Endothelial cell of umbilical vein (primary cell): ENCODE results near the gene MACROD2. TPM values are rescaled to one million over a fixed set of nuclear protein-coding genes. Genes with fewer than 3 reads are reported as not detected.

Experiments
- BruUV-seq: library from RNA; stranded (reverse); fragments of 400-500 nt; replicated peaks from 2 replicates; lab custom pipeline; 2021; lab: Mats Ljungman, UMichigan
- CTCF ChIA-PET: fragments of 300-600, 350-600 bp; sonication (Branson Sonifier 250); formaldehyde crosslinking; loops from one replicate; lab custom pipeline; 2021; ENCODE audit warnings: antibody characterized with exemption, inconsistent platforms; lab: Charles Lee
- POLR2A ChIA-PET: fragments of 300-600, 350-600 bp; sonication (Branson Sonifier 250); formaldehyde crosslinking; loops from one replicate; lab custom pipeline; 2021; ENCODE audit warnings: antibody characterized with exemption, inconsistent platforms; lab: Charles Lee
- DNase-seq: peaks from one replicate; pipeline ENCODE4 v3.0.0-alpha.2; 2011; ENCODE audit warnings: low read depth, low spot score
- FAIRE-seq: peaks from 2 replicates; lab custom pipeline; 2011; peaks lifted over from hg19 to GRCh38; lab: Jason Lieb, UNC
- H2AFZ ChIP-seq: 2 replicates; pipeline ENCODE4 v1.6.0; 2012; ENCODE audit warnings: low read depth, low read length, control low read depth, inconsistent platforms
- H3K27ac ChIP-seq: 2 replicates; pipeline ENCODE4 v1.5.1; 2011; ENCODE audit warnings: low read depth, mild to moderate bottlenecking, control low read depth, low read length, moderate library complexity; ENCODE audit not compliant: insufficient read depth
- H3K27me3 ChIP-seq, 2 experiments: 2 replicates each; pipeline versions ENCODE4 v1.6.0 to v1.6.1; 2011; ENCODE audit warnings: low read length in 2 of 2, mixed read lengths in 1 of 2; ENCODE audit not compliant: control insufficient read depth in 2 of 2, insufficient read depth in 2 of 2
- H3K36me3 ChIP-seq, 2 experiments: 2 replicates in 1 of 2; 3 replicates in 1 of 2; pipeline ENCODE4 v1.5.1; 2011; ENCODE audit warnings: low read length in 2 of 2, mild to moderate bottlenecking in 1 of 2, moderate library complexity in 1 of 2; ENCODE audit not compliant: control insufficient read depth in 2 of 2, insufficient read depth in 2 of 2; ENCODE audit errors: extremely low read depth in 1 of 2
- H3K4me1 ChIP-seq: 3 replicates; pipeline ENCODE4 v1.5.1; 2011; ENCODE audit warnings: mild to moderate bottlenecking, low read length; ENCODE audit not compliant: control insufficient read depth, insufficient read depth; ENCODE audit errors: extremely low read depth
- H3K4me2 ChIP-seq: 2 replicates; pipeline ENCODE4 v1.6.1; 2011; ENCODE audit warnings: low read length, control low read depth, mixed read lengths; ENCODE audit not compliant: insufficient read depth
- H3K4me3 ChIP-seq, 3 experiments: fragments of 200-600 bp in 1 of 3; sonication (generic), shearing (Covaris generic) in 1 of 3; replicated peaks in 1 of 3; 2 replicates each; pipeline ENCODE4 v1.5.1; 2011 to 2016; ENCODE audit warnings: control low read depth in 3 of 3, low read length in 3 of 3, mild to moderate bottlenecking in 2 of 3, inconsistent platforms in 1 of 3, low read depth in 1 of 3, moderate library complexity in 1 of 3; ENCODE audit not compliant: insufficient read depth in 1 of 3
- H3K79me2 ChIP-seq: 2 replicates; pipeline ENCODE4 v1.6.0; 2012; ENCODE audit warnings: low read length, inconsistent platforms; ENCODE audit not compliant: control insufficient read depth, insufficient read depth
- H3K9ac ChIP-seq: replicated peaks from 2 replicates; pipeline ENCODE3; 2011; ENCODE audit warnings: low read length, control low read depth; ENCODE audit not compliant: insufficient read depth; ENCODE audit errors: extremely low read depth
- H3K9me1 ChIP-seq: replicated peaks from 3 replicates; pipeline ENCODE4 v1.6.0; 2011; ENCODE audit warnings: mild to moderate bottlenecking, low read length; ENCODE audit not compliant: control insufficient read depth, insufficient read depth; ENCODE audit errors: extremely low read depth
- H3K9me3 ChIP-seq: replicated peaks from 2 replicates; pipeline ENCODE4 v1.5.1; 2012; ENCODE audit warnings: low read length, inconsistent platforms; ENCODE audit not compliant: control insufficient read depth, insufficient read depth
- H4K20me1 ChIP-seq: replicated peaks from 2 replicates; pipeline ENCODE3; 2011; ENCODE audit warnings: mild to moderate bottlenecking, low read length; ENCODE audit not compliant: control insufficient read depth, insufficient read depth; ENCODE audit errors: extremely low read depth
- EZH2 ChIP-seq: IDR thresholded peaks from 2 replicates; pipeline ENCODE4 v1.6.1; 2012; ENCODE audit warnings: borderline replicate concordance, low read depth, mild to moderate bottlenecking, moderate library complexity, low read length, inconsistent platforms; ENCODE audit not compliant: severe bottlenecking
- FOS ChIP-seq: IDR thresholded peaks from 2 replicates; pipeline ENCODE4 v1.6.1; 2011; ENCODE audit warnings: mild to moderate bottlenecking, low read length, moderate library complexity, borderline replicate concordance; ENCODE audit not compliant: insufficient read depth
- GATA2 ChIP-seq: IDR thresholded peaks from 2 replicates; pipeline ENCODE4 v1.7.0; 2011; ENCODE audit warnings: low read depth, mild to moderate bottlenecking, moderate library complexity, mixed read lengths, low read length; ENCODE audit not compliant: insufficient read length, insufficient read depth
- JUN ChIP-seq: IDR thresholded peaks from 2 replicates; pipeline ENCODE4 v1.6.1; 2011; ENCODE audit warnings: borderline replicate concordance, low read depth; ENCODE audit not compliant: insufficient read length, insufficient read depth
- MYC ChIP-seq: IDR thresholded peaks from one replicate; pipeline ENCODE4 v1.6.1; 2011; ENCODE audit warnings: mild to moderate bottlenecking, low read depth, low read length
- POLR2A ChIP-seq: IDR thresholded peaks from 2 replicates; pipeline ENCODE4 v1.6.1; 2012; ENCODE audit warnings: low read depth, mild to moderate bottlenecking, control low read depth, low read length
- POLR2AphosphoS5 ChIP-seq: IDR thresholded peaks from 2 replicates; pipeline ENCODE4 v1.6.1; 2012; ENCODE audit warnings: low read depth, mild to moderate bottlenecking, control low read depth, low read length, moderate library complexity; ENCODE audit not compliant: insufficient read depth
- dilution Hi-C: fragments of 300-500 bp; cut with MboI; formaldehyde crosslinking; loops from one replicate; pipeline ENCODE4 v1.15.0; 2019; ENCODE audit warnings: low sequenced_read_pairs; ENCODE audit not compliant: extremely low pct_ligation_motif_present
- intact Hi-C: fragments of 100-400 bp; cut with micrococcal nuclease; formaldehyde crosslinking; loops from one replicate; pipeline ENCODE4 v1.10.0; 2022
- polyA plus RNA-seq, 4 experiments: library from polyadenylated mRNA; depleted of rRNA in 3 of 4; stranded (reverse) in 3 of 4; unstranded in 1 of 4; fragments of >200 nt; gene quantifications; 2 replicates each; pipeline versions ENCODE4 v1.2.1 to v1.2.3, GENCODE V29; 2011 to 2012; ENCODE audit warnings: missing spikeins in 1 of 4
- total RNA-seq: library from RNA; stranded (reverse); gene quantifications from 2 replicates; pipeline ENCODE4 v1.2.3, GENCODE V29; 2021
- TF ChIP-seq, protein P1 (sequence below): IDR thresholded peaks from 2 replicates; pipeline ENCODE4 v1.6.1; 2011; ENCODE audit not compliant: insufficient read depth, insufficient read length
- TF ChIP-seq, protein P2 (sequence below), 2 donors: IDR thresholded peaks; 1 replicate in 1 of 2; 2 replicates in 1 of 2; pipeline ENCODE4 v1.5.1; 2011; ENCODE audit warnings: low read length in 2 of 2, mild to moderate bottlenecking in 2 of 2, moderate library complexity in 2 of 2, control low read depth in 1 of 2, inconsistent platforms in 1 of 2, low read depth in 1 of 2; ENCODE audit not compliant: insufficient read depth in 1 of 2; ENCODE audit errors: extremely low read depth in 1 of 2

The MACROD2 gene
- total and polyA plus RNA-seq, 2 donors (not counting 3 experiments of a cell fraction or from before 2014, with no cell fraction given), result 0.11 to 0.73 TPM

DNA sequence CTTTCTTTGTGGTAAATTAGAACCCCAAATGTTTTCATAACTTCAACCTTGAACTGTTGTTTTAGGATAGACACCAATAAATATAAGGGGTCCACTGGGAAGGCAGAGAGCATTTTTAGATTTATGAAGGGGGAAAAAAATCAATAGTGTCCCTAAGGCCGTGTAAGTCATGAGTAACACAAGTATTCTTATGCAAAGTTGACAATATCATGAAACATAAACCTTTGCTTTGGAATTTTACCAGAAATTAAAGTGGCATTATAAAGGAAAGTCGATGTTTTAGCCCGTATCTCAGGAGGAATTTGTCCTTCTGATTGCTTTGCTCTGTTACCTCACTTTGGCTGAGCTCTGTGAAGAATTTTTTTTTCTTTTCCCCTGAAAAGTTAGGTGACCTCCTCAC, 737.0 kb downstream of the MACROD2 start:
- Histone ChIP-seq H3K4me1 (no peaks in the 10 kb centered on the region), H3K79me2 (no peaks in the 10 kb centered on the region), H3K9me3 (no peaks in the 10 kb centered on the region), H3K4me3 (no peak overlapping the region), H3K36me3 (no peaks in the 10 kb centered on the region), H3K27me3 (no peaks in the 10 kb centered on the region), H3K4me2 (no peak overlapping the region), H2AFZ (no peak overlapping the region), H3K9ac (no peak overlapping the region), H3K27ac (no peak overlapping the region), H4K20me1 (no peaks in the 10 kb centered on the region), H3K9me1 (no peaks in the 10 kb centered on the region)
- TF ChIP-seq GATA2 (no peak), EZH2 (no peak), POLR2A (no peak), POLR2AphosphoS5 (no peak), MYC (no peak), FOS (no peak), JUN (no peak)
- TF ChIP-seq, protein P1, sequence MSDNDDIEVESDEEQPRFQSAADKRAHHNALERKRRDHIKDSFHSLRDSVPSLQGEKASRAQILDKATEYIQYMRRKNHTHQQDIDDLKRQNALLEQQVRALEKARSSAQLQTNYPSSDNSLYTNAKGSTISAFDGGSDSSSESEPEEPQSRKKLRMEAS, result no peak
- TF ChIP-seq, protein P2, sequence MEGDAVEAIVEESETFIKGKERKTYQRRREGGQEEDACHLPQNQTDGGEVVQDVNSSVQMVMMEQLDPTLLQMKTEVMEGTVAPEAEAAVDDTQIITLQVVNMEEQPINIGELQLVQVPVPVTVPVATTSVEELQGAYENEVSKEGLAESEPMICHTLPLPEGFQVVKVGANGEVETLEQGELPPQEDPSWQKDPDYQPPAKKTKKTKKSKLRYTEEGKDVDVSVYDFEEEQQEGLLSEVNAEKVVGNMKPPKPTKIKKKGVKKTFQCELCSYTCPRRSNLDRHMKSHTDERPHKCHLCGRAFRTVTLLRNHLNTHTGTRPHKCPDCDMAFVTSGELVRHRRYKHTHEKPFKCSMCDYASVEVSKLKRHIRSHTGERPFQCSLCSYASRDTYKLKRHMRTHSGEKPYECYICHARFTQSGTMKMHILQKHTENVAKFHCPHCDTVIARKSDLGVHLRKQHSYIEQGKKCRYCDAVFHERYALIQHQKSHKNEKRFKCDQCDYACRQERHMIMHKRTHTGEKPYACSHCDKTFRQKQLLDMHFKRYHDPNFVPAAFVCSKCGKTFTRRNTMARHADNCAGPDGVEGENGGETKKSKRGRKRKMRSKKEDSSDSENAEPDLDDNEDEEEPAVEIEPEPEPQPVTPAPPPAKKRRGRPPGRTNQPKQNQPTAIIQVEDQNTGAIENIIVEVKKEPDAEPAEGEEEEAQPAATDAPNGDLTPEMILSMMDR (IDR thresholded peaks at IDR 0.05; ENCODE audit: extremely low read depth in 1 of 2, insufficient read depth in 1 of 2, low read depth in 1 of 2, low read length in 2 of 2), result no peak
- ChIA-PET POLR2A (no interaction called here), CTCF (interaction anchor here (1.4 kb wide), 1 partner anchor 395 kb away, joined by 5 read pairs; the partner anchor contains the start of gene FLRT3)
- DNase-seq, result no peak
- no TSS peak for BruUV-seq
- dilution Hi-C loops, result no loop called here
- no peak for FAIRE-seq
- intact Hi-C loops, result no loop called here
